NCI-H1105 treated with DMSO at 0.1 percent for 48 hours (cell line): ENCODE results near the gene HBZ.
"Not testable (repeated sequence)": the region's sequence is repeated elsewhere in the genome, so short reads cannot be mapped to it uniquely, and the experiment has no call there.

Experiments
- DNase-seq: peaks from one replicate; lab custom pipeline; 2025; lab: John Stamatoyannopoulos, UW

The HBZ gene

GRCh38 chr16:152141-153128 lies at the start of gene HBZ:
TSS of gene HBZ (plus strand) at chr16:152644. CDS start at chr16:152910, 266 bp downstream.
- no peak for DNase-seq

GRCh38 chr16:104355-104754 lies 48.1 kb upstream of the HBZ start:
- DNase-seq: no peak

DNA sequence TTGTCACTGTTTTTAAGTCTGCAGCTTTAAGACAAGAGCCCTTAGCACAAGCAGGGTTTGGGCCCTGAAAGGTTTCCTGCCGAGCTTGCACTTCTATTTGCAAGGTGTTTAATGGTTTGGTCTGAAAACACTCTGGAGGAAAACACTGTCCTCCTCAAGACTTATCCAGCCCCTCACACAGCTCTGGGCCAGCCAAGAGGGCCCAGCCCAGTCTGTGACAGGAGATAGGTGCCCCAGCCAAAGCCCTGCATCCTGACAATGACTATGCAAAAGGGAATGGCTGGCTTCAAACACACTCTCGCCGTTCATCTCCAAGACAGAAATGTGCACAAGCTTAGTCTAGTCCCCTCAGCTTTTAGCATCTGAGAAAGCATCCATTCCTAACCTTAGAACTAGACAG lies 47.5 kb upstream of the HBZ start:
- no peak for DNase-seq

- no peak for DNase-seq
Observed at GRCh38 chr16:105521-105920, 46.9 kb upstream of the HBZ start.

GRCh38 chr16:106623-107324 lies 45.7 kb upstream of the HBZ start:
- DNase-seq: peak; percentile 61

DNA sequence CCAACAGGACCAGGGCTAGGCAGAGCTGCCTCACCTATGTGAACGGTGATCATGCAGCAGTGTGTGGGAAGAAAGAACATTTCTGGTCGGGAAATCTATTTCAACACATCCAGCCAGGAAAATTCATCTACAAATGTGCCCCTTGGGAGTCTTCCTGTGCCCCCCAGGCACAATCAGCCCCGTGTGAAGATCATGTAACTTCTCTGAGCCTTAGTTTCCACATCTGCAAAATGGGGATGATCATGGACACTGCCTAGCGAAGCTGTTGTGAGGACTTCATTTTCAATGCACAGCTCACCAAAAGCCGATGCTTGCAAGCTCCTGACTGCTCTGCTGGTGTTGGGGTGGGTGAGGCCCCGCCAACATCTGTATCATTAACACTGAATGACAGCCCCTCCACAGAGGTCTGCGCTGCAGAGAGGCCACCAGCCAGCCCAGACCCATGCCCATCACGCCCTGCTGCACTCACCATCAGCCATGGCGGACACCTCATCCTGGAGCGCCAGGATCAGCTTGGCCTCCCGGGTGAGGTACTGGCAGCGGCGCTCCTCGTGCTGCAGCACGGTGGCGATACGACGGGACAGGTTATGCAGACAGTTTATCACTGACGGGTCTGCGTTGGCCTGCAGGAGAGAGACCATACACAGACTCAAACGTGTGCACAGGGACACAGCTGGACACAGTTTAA lies 40.1 kb upstream of the HBZ start:
- no peak for DNase-seq

- DNase-seq: no peak
Observed at GRCh38 chr16:114327-114726, 38.1 kb upstream of the HBZ start.

DNA sequence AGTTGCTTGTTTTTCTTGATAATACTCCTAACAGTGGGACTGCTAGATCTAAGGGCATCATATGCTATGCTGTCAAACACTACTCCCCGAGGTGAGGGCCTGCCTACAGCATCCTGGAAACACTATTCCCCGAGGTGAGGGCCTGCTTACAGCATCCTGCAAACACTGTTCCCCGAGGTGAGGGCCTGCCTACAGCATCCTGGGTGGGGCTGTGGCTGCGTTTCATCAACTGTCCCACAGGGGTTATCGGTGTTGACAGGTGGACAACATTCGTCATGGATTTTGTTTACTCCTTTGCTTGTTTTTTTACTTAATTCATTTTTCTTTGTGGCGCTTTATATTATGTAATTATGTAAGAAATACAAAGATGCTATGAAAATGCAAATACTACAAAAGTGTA lies 36.4 kb upstream of the HBZ start:
- DNase-seq: no peak

DNA sequence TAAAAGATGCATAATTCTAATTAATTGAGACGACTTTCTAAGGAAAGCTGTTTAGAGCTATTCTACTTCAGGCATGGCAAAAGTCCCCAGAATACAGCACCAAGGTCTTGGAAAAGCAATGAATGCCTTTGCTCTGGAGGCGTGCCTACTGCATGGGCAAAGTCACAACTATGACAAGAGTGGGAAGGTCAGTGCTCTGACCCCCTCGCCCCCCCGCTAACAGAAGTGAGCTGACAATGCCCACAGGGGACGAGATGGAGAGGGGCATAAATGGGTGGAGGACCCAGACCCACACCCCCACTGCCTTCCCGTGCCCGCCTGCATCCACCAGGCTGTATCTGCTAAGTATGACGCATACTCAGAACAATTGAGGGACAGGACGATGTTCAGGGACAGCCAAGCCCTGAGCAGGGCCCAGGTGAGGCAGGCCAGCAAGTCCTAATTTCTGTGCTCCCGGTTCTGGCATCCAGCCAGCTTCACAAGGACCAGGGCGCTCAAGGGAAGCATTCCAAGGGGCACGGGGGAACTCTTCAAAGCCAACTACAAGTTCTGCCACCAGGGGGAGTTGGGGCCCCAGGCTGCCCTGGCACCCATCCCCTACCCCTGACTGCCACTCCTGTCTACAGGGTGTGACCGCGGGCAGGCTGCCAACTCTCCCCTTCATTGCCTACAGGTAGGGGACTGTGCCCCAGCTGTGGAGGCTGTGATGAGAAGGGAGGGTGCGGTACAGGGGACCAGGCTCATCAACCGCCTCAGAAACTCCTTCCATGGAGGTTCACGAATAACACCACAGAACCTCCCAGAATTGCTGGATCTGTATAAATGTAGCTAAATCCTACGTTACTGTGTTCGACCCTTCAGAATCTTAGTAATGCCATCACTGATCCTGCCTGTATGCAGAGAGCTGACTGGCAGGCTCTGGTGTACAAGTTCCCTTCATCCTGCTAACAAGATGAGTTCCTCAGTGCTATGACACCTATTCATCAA lies 34.8 kb upstream of the HBZ start:
- DNase-seq: peak; percentile 76

DNA sequence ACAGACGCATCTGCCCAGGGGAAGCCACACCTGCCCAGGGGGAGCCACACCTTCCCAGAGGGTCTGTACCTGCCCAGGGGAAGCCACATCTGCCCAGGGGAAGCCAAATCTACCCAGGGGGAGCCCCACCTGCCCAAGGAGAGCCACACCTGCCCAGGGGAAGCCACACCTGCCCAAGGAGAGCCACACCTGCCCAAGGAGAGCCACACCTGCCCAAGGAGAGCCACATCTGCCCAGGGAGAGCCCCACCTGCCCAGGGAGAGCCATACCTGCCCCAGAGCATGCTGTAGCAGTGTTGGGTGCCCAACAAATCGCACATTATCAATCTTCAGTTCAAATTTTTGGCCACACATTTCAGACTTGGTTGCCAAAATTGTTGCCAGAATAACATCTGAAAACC lies 33.6 kb upstream of the HBZ start:
- DNase-seq: no peak

- DNase-seq: no peak
Observed at GRCh38 chr16:119295-119694, 33.1 kb upstream of the HBZ start.

- DNase-seq: no peak
Observed at GRCh38 chr16:119835-120491, 32.5 kb upstream of the HBZ start.

GRCh38 chr16:120756-121155 lies 31.7 kb upstream of the HBZ start:
- no peak for DNase-seq

- DNase-seq: no peak
Observed at GRCh38 chr16:122361-122760, 30.1 kb upstream of the HBZ start.

DNA sequence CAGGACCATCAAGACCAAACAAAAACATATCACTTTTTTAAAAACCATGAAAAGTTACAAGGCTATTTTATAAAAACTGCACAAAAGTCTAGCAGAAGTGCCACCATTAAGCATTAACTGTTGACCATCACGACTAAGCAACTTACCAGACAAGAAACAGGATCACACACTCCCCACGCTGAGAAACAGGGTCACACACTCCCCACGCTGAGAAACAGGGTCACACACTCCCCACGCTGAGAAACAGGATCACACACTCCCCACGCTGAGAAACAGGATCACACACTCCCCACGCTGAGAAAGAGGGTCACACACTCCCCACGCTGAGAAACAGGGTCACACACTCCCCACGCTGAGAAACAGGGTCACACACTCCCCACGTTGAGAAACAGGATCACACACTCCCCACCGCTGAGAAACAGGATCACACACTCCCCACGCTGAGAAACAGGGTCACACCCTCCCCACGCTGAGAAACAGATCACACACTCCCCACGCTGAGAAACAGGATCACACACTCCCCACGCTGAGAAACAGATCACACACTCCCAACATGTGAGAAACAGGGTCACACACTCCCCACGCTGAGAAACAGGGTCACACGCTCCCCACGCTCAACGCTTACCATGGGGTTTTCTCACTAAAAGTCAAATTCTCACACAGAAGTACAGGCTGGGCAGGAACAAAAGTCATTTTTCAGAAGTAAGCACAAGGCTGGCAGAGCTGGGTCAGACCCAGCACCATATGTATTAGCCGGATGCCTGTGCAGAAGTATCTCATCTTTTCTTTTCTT lies 28.7 kb upstream of the HBZ start:
- not testable (repeated sequence) for DNase-seq

DNA sequence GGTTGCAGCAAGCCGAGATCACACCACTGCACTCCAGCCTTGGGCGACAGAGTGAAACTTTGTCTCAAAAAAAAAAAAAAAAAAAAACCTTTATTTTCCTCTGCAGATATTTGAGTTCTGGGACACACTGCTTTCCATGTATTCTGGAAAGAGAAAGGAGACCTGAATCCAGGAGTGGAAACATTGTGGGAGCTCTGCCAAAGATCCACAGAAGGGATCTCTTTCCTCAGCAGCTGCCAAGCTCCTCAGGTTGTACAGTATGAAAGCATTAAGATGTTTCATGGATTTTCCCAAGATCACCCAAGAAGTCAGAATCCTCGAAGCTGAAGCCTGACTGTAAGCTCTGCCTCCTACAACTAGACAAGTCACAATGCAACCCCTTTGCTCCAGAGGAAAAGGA lies 27.4 kb upstream of the HBZ start:
- no peak for DNase-seq

DNA sequence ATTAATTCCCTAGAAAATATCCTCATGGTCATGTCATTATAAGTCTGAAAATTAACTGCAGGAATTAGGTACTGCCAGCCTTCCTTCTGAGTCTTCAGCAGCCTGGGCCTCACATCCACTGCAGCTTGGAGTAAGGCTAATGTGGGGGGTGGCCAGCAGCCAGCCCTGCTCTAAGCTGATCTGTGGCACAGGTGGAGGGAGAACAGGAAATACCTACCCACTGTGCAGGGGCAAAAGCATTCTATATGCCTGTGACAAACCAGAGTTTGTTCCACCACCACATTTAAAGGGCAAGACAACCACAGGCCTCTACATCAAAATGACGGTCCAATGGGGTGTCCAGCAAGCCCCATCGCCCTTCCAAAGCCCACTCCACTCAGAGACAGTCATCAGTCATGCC lies 23.4 kb upstream of the HBZ start:
- DNase-seq: no peak

GRCh38 chr16:130533-131173 lies 21.8 kb upstream of the HBZ start:
- DNase-seq: no peak

GRCh38 chr16:132120-132519 lies 20.3 kb upstream of the HBZ start:
- no peak for DNase-seq

GRCh38 chr16:133716-134115 lies 18.7 kb upstream of the HBZ start:
- no peak for DNase-seq
